NCI-H146 (cell line): ENCODE data around the gene SLC22A17.

Experiments used
- DNase-seq: peaks from one replicate; lab custom pipeline; 2025; lab: John Stamatoyannopoulos, UW

SLC22A17 gene

DNA sequence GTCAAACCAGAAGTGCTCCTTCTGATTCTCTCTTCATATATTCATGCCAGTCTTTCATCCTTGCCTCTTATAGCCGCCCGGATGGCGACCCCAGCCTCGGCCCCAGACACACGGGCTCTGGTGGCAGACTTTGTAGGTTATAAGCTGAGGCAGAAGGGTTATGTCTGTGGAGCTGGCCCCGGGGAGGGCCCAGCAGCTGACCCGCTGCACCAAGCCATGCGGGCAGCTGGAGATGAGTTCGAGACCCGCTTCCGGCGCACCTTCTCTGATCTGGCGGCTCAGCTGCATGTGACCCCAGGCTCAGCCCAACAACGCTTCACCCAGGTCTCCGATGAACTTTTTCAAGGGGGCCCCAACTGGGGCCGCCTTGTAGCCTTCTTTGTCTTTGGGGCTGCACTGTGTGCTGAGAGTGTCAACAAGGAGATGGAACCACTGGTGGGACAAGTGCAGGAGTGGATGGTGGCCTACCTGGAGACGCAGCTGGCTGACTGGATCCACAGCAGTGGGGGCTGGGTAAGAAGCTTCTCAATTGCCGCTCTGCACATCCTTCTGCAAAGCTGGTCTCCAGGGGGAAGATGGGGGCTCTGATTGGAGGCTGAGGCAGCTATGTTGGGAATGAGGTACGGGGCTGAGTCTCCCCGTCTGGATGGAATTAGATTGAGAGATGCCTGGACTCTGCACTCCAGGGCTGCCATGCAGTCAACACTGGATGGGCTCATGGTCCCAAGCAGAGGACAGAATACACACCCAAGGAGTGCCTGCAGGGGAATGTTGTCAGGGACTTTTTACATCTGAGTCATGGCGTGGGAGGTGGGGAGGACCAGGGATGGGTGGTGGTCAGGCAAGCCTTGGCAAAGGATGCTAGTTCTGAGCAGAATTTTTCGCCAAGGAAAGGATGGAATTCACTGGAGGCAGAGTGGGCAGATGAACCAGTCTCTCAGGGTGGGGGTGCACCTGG, 44.7 kb downstream of the SLC22A17 start:
- no peak for DNase-seq

DNA sequence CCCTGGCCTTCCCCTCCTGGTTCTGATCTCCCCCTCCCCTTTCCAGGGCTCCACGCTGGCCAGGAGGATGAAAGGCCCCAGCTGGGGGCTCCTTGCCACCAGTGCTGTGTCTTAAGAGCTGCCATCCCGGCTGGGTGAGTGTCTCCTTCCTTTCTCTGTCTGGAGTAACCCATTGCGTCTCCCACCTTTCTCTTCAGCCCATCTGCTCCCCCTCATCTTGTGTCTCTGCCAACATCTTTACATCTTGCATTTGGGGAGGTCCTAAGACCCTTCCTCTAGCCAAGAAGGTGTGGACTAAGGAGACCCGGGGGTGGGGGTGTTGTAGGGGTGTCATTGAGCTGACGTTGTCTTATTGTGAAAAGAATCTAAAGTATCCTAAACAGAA, 45.5 kb downstream of the SLC22A17 start:
- no peak for DNase-seq

DNA sequence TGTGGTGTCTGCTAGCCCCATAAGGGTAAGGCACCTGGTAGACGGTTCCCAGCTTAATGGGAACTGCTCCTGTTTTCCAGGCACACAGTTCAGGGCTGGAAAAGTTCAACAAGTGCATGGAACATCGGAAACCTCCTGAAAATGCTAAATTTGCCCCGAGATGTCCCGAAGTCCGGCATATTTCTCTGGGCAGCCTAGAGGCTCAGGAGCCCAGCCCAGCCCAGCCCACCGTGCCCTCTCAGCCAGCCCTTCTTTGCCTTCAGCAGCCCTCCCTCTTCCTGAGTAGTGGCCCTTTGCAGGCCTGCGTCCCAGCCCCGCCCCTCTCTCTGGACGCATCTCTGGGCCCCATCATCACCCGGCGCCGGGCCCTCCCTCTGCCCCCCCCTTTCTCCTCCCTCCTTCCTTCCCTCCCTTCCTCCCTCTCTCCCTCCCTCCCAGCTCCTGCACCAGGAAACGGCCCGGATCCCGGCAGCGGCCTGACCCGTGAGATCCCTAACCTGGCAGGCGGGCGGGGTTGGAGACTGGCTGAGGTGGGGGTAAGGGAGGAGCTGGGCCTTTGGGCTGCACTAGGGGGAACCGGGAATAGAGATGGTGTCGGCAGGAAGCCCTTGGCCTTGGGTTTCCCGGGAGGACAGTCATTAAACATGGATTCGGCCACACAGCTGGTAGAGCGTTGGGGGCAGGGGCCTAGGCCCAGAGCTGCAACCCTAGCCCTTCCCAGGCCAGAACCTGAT, 46.1 kb downstream of the SLC22A17 start, which contains the start of gene BCL2L2:
BCL2L2 (plus strand) TSS at position 422 of the 734 bp plus-strand sequence. CDS start 935 bp downstream, outside the sequence.
- peak; percentile 93 for DNase-seq

DNA sequence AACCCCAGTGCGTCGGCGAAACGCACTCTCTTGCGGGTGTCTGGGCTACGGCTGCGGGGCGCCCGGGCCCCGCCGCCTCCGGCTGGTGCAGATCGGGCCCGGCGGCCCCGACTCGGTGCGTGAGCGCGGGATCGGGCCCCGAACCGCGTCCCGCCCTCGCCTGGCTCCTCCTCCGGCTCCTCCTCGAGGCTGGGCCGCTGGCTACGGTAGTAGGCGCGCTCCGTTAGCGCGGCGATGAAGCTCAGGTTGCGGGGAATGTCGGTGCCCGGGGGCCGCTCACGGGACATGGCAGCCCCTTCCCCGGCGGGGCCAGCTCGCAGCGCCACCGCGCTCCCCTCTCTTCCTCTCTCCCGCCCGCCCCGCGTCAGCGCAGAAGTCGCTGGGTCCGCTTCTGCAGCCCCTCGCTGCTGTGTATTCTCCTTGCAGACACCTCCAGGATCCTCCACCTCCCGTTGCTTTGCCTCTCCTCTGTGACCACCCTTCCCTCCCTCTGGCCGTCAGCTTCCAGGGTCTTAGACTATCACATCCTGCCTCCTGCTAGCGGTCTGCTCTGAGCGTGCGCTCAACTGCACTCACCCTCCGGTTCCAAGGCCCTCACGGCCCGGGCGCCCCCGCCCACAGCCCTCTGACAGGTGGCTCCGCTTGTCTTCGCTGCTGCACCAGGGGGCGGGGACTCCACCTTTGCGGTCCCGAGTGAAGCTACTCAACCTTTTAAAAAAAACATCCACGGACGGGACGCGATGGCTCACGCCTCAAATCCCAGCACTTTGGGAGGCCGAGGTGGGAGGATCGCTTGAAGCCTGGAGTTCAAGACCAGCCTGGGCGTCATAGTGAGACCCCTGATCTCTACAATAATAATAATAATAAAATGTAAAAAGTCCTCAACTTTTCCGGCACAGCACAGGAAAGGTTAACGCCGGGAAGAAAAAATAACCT, 50.1 kb downstream of the SLC22A17 start, which contains the start of gene PPP1R3E:
PPP1R3E (minus strand) TSS at position 570 of the 936 bp plus-strand sequence; CDS start at position 287, 283 bp downstream.
- DNase-seq = peak; percentile 84

DNA sequence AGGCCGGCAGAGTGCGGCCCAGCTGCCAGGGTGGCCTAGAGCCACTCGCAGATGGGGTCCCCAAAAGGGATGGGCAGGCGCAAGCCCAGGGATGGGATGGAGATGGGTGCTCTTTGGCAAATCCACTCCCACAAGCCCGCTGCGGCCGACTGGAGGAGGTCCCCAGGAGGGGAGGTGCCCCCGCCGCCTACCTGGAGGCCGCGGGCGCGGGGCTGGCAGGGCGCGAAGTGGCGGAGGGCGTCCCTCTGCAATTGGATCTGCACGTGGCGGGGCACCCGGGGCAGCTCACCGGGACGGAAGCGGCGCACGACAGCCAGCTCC, 50.8 kb downstream of the SLC22A17 start:
- DNase-seq = no peak

DNA sequence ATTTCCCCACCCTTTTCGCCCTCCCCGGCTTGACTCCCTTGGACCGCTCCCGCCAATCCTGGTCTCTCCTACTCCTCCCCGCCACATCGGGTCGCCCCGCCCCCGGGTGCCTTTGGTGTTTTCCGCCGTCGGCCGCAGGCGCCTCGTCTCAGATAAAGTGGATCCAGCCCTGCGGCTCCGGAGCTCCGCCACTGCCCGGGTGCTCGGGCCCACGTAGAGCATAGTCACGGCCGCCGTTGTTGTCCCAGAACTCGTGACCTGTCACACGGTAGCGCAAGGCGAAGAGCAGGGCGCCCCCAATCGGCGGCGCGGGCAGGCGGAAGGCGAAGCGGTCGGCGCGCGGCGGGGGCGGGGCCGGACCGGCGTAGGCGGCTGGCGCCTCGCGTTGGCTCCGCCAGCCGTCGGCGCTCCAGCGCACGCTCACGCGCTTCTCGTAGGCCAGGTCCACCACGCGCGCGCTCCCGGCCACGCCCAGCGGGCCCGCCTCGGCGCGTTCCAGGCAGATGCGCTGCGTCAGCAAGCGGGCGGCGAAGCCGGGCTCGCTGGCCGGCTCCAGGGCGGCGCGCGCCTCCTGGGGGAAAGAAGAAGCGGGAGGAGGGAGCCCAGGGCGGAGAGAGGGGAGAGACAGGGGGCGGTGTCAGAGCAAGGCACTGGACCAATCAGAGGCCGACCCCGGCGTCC, 51.3 kb downstream of the SLC22A17 start:
- peak; percentile 98 for DNase-seq

DNA sequence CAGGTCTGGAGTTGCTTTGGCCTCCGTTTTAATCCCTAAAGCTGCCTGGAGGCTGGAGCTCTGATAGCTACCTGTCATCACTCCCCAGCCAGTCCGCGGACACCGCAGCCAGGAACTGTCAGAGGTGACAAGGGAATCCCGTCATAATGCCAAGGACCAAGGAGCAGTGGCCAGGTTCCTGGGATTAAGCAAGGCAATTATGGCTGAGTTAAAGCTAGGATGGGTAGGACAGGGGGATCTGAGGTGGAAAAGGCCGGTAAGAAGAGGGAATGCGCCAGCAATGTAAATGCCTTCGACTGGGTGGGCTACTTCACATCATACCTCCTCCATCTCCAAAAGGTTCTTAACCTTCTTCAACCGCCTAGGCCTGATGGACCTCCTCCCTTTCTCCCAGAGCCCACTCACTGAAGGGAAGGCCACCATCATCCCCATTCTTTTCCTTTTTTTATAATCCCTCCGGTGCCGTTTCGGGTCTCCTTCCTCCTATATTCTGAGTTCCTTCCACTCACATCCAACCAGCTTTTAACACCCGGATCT, 51.9 kb downstream of the SLC22A17 start:
- DNase-seq = peak; percentile 36

DNA sequence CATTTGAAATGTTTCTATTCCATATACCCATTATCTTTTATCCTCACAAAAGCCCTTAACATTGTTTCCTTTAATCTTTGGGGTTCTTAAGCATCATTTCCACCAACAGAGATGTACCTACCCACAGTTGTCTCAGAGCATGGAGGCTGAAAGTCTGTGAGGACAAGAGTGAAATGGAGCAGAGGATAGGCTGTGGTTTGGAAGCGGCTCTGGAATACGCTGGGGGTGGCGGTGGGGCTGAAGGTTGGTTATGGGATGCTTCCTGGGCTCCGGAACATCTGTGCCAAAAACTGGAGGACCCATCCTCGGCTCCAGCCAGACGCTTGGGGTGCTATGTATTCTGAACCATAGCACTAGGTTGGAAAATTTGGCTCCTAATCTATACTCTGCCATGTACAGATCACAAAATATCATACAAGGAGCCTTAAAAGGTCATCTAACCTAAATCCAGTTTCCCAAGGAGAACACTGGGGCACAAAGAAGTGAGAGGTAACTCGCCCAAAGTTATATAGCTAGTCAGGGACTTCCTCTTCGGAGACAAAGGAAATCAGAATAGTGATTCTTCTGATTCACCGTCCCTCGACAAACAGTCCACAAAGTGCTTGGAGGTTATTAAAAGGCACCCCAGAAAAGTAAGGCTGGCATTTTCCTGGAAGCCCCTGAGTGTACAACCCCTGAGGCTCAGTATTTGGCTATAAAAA, 52.6 kb downstream of the SLC22A17 start:
- DNase-seq = no peak

DNA sequence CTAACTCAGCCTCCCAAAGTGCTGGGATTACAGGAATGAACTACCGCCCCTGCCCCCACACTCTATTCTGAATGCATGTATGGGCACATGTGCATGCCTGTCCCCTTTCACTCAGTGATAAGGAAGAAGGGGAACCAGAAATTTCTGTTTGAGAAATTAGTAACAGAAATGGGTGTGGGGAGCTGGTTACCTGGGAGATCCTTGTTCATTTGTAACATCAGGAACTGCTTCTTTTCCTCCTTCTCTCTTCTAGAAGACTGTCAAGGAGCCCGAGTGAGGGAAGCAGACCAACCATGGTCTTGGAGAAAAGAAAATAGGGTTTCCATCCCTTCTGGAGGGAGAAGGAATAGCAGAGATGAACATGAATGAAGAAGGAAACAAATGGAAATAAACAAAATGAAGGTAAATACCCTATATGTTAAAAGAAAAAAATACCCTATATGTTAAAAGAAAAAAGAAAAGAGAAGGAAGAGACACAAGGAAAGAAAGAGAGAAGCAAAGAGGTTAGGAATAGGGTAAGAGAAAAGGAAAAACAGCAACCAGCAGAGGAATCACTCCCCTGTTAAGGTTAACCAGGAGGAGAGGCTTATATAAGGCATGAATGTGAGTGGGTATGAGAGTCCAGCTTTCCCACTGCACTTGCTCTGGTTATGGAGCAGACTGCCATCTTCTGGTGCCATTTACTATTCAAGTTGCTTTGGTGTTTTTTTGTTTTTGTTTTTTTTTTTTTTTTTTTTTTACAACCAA, 53.3 kb downstream of the SLC22A17 start:
- no peak for DNase-seq

DNA sequence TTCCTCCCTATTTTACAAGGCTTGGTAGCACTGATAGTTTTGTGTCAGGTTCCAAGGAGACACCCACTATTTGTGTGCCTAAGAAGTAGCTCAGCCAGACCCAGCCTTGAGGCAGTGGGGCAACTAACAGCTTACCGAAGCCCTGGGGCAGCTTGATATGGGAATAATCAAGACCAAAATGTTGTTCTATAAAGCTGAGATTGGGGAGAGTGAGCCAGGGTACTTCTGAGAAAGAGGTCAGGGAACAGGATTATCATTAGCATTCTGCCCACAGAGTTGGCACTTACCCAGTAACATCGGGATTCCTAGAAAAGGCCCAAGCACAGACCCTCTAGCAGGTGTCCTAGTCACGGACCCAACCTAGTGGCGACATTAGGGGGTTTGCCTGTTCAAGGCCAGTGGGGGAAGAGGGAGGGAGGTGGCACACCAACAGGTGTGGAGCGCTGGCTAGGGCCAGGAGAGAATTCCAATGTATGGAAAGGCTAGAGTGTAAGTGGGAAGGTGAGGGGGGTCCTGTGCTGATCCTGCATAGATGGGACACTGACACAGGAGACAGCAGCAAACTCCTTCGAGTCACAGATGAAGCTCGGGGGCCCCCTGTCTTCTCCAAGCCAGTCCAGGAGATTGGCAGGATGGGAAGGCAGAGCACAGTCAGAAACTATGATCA, 54.9 kb downstream of the SLC22A17 start:
- no peak for DNase-seq

DNA sequence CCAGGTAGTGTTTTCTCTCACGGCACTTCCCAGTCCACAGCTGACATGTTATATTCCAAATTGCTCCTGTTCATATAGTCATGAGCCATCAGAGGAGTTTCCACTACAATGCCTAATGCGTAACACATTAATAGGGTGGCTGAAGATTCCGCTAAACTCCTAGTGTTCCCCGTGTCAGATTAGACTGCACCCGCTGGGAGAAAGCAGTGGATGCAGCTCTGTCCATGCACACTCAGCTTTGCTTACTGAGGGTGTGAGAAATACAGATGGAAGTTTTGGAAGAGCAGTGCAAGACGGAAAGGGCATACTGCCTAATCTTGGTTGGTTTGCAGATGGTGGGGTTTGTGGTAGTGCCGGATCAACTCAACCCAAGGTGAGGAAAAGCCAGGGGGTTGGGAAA, 55.6 kb downstream of the SLC22A17 start:
- DNase-seq = no peak
